ENCODE measurements around the gene NOXA1.
A peak's percentile ranks its signal among the peaks of the same experiment; 100 is the strongest.

Gene NOXA1

DNA sequence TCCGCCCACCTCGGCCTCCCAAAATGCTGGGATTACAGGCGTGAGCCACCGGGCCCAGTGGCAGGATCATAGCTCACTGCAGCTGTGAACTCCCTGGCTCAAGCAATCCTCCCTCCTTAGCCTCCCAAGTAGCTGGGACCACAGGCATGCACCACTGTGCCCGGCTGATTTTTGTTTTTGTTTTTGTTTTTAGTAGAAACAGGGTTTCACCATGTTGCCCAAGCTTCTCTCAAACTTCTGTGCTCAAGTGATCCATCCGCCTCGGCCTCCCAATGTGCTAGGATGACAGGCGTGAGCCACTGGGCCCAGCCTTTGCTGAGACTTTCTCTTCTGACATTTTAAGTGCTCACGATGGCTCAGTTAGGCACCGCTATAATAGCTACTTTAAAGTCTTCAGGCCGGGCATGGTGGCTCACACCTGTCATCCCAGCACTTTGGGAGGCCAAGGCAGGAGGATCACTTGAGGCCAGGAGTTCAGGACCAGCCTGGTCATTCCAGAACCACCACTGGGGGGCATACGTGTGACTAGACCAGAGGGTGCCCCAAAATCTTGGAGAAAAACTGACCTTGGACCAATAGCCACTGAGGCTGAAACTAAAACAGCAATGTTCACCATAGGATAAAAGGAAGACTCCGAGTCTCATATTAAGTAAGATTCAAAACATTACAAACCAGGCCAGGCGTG lies 21.1 kb downstream of the NOXA1 start:
- DNase-seq, result no peak

DNA sequence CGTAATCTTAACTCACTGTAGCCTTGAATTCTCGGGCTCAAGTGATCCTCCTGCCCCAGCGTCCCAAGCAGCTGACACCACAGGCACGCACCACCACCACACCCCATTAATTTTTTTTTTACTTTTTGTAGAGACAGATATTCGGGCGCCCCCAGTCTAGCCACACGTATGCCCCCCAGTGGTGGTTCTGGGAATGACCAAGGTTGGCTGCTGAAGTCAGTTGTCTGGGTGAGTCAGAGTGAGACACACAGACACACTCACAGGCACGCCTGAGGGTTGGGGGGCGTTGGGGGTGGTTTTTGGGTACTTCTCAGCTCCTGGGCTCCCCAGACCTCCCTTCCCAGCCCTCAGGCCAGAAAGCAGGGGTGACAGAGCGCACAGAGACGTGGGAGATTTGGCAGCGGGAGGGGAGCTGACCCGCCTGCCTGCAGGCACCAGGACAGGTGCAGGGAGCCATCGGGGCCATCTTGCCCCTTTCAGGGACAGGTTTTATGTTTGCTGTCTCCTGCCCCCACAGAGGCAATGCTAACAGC lies 22.1 kb downstream of the NOXA1 start:
- peak; percentile 86 to 89 for DNase-seq

DNA sequence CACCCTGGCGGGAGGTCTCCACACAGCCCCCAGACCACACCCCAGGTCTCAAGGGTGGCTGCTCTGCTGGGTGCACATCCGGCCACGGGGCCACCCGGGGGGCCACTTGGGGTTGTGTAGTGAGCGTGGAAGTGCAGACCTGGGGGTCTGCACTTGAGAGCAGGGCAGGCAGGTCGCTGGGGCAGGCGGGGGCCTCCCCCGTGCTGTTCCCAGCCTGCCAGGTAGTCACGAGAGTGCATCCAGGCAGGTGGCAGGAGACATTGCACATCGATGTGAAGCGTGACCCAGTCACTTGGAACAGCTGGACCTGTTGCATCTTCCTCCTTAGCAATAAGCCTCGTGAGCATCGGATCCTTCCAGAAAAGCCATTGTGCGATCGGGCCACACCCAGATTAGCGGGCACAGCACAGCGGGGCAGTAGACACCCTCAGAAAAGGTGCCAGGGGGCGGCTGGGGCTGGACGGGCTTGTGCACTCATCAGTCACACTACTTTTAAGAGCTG lies 22.8 kb downstream of the NOXA1 start:
- no peak for DNase-seq

DNA sequence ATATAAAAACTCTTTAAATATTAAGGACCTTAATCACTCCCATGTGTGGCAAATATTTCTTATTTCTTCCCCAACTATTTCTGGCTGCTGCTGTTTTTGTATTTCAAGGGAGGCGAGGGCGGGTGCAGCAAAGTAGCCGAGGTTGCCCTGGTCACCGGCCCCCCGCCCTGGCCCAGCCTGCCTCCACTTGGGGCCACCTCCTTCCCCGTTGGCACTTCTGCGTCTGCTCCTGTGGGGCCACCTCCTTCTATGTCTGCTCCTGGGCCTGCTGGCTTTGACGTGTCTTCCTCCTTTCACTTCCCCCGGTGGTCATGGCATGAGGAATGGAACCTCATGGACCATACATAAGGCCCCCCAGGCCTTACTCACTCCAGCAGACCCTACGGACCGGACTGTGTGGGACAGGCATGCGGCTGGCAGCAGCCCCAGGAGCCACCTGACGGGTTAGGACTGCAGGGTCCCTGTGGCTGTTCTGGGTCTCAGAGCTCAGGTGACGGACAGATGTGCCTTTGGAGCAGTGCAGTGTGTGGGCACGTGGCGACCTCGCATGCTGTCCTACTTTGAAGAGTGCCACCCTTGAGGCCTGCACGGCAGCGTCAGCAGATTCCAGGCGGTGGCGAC lies 23.8 kb downstream of the NOXA1 start:
- DNase-seq, result peak in 1 of 2 donors; percentile 49

DNA sequence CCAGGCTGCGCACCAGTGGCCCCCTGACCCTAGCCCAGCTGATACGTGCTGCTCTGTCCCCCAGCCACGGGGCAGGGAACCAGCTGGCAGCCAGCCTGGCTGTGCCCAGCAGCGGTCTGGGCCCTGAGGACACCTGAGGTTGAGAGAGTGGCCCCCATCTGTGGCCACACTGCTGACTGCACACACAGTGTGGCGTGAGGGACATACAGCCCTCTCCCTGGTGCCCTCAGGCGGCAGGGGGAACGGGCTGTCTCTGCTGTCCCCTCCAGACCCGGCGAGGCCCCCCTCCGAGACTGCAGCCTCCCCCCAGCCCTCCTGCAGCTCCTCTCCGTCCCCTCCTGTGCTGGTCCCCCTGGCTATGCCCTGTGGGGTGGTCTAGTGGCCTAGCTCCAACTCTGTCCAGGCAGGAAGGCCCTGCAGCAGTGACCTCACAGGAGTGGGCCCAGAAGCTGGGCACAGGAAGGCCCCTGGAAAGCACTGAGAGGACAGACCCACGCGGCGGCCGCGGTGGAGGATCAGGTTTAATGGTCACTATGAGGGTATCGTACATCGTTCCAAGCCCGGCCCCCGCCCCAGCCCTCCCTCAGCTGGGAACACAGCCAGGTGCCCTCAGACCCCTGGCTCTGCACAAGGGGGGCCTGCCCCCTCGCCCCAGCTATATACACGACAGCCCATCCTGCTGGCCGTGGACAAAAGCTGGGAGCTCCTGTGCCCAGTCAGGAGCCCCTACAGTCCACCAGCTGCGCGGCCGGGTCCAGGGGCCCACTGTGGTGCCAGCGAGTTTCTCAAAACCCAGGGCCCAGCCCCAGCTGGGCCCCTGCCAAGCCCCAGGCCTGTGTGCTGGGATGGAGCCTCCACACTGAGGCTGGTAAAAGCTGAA lies 24.8 kb downstream of the NOXA1 start:
- DNase-seq, result no peak

DNA sequence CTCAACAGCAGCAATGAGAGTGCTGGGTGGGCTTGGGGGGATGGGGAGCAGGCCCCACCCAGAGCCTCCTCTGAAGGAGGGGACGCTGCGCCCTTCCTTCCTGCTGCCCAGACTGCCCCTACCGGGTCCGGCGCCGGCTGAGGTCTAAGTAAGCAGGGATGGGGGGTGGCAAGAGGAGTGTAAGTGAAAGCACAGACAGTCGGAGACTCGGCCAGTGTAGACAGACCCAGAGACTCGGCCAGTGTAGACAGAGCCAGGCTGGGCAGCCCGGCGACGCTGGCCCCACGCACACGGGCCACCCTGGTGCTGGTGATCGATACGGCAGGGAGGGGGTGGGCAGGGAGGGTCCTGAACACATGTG lies 25.4 kb downstream of the NOXA1 start:
- DNase-seq, result no peak

DNA sequence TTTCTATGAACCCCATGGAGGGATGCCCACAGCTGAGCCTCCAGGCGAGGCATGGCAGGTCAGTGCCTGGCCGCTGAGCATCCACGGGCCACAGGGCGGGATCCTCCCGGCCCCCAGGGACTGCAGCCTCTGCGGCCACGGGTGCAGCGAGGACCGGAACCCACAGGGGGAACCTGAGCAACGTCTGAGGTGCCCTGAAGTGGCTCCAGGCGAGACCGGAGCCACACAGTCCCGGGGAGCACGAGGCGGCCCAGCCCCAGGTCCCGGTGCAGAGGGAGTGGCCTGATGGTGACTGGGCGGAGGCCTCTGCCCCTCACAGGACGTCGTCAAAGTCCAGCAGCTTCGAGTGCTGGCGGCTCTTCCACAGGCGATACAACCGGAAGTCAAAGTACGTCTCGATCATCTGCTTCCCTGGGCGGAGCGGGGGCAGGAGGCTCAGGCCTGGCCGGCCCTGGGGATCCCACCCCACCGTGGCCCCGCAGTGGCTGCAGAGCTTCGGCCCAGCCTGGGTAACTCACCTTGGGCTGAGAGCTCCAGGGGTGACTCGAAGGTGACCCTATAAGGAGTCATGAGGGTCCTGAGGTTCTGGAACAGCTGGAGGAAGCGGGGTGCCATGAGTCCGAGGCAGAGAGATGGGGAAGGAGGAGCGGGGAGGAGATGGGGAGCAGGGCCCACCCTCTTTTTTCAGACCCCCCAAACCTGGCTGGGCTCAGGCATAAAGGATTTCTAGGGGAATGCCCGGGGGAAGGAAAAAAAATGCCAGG lies 26.1 kb downstream of the NOXA1 start:
- no peak for DNase-seq

DNA sequence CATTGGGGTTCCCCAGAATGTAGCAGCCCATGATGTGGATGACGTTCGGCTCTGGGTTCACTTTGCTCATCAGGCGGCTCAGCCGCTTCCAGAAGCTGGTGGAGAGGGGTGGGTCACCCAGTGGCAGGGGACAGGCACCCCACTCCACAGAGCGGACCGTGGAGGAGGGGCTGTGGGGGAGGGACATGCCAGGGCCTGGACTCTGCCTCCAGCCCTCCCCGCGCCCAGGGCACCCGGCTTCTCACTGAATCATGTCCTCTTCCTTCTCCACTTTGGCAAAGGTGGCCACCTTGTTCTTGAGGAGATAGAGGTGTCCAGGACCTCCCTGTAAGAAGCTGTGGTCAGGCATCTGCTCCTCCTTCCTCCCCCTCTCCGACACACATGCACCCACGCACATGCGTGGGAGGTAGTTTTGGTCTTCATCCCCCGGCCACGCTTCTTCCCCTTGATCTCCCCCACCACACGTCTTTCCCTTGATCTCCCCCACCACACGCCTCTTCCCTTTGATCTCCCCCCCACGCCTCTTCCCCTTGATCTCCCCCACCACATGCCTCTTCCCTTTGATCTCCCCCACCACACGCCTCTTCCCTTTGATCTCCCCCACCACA lies 26.8 kb downstream of the NOXA1 start:
- DNase-seq, result peak in 1 of 2 donors; percentile 65

DNA sequence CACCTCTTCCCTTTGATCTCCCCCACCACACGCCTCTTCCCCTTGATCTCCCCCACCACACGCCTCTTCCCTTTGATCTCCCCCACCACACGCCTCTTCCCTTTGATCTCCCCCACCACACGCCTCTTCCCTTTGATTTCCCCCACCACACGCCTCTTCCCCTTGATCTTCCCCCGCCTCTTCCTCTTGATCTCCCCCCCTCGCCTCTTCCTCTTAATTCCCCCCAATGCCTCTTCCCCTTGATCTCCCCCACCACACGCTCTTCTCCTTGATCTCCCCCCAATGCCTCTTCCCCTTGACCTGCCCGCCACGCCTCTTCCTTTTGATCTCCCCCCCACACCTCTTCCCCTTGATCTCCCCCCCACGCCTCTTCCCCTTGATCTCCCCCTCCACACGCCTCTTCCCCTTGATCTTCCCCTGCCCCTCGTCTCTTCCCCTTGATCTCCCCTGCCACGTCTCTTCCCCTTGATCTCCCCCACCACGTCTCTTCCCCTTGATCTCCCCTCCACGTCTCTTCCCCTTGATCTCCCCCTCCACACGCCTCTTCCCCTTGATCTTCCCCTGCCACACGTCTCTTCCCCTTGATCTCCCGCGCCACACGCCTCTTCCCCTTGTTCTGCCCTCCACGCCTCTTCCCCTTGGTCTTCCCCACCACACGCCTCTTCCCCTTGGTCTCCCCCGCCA lies 27.5 kb downstream of the NOXA1 start:
- DNase-seq, result peak; percentile 65 to 76

DNA sequence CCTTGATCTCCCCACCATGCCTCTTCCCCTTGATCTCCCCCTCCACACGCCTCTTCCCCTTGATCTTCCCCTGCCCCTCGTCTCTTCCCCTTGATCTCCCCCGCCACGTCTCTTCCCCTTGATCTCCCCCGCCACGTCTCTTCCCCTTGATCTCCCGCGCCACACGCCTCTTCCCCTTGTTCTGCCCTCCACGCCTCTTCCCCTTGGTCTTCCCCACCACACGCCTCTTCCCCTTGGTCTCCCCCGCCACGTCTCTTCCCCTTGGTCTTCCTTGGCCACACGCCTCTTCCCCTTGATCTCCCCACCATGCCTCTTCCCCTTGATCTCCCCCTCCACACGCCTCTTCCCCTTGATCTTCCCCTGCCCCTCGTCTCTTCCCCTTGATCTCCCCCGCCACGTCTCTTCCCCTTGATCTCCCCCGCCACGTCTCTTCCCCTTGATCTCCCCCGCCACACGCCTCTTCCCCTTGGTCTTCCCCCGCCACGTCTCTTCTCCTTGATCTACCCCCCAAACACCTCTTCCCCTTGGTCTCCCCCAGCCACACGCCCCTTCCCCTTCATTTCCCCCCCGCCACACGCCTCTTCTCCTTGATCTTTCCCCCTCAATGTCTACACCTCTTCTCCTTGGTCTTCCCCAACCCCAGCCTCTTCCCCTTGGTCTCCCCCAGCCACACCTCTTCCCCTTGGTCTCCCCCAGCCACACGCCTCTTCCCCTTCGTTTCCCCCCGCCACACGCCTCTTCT lies 28.2 kb downstream of the NOXA1 start:
- peak in 1 of 2 donors; percentile 36 for DNase-seq

DNA sequence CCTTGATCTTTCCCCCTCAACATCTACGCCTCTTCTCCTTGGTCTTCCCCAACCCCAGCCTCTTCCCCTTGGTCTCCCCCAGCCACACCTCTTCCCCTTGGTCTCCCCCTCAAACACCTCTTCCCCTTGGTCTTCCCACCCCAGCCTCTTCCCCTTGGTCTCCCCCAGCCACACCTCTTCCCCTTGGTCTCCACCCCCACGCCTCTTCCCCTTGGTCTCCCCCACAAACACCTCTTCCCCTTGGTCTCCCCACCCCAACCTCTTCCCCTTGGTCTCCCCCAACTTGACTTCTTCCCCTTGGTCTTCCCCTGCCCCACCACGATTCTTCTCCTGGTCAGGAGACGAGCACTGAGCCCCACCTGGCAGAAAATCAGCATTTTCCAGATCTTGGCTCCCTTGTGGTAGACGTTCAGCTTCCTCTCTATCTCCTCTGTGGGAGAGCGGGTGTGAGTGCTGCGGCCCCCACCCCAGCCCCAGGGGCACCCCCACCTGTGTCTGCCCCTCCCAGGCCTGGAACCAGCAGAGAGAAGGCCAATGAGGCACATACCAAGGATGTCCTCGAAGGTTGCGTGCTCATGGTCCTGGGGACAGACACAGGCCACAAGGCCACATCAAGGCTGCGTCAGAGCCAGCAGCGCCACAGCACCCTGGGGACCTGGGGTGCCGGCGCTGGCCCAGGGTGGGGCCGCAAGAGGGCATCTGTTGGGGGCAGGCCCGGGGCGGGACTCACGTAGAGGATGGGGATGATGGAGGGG lies 29.0 kb downstream of the NOXA1 start:
- peak in 1 of 2 donors; percentile 31 for DNase-seq

DNA sequence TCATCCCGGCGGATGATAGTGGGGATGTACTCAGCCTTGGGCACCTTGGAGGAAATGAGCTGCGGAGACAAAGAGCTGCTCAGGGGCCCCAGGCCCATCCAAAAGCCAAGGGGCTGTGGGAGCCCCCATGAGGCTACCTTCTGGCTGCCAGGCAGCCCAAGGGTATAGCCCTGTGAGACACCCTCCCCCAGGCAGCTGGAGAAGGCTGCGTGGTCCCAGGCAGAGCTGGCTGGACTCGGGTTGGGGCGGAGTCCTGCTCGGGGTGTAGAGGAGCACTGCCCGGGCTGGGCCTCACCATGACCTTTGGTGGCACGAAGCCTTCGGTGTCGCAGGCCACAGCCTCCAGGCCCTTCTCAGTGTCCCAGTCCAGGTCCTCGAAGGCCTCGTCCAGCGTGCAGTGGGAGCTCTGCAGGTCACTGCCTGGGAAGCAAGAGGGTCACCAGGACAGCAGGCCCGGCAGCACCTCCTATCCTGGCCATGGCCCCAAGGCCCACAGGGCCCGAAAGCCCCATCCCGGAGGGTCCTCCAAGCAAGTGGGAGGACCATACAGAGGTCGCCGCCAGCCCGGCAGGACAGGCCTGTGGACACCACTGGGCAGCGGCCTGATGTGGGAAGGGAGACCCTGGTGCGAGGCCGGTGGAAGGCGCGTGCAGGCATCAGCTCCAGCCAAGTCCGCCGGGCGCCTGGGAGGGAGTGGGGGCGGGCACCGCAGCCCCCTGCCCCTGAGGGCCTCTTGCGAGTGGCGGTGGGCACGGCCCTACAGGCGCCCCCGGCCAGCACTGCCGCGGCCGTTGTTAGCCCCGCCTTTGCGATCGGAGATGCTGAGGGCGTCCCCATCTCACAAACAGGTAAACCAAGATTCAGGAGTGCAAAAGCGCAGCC lies 29.8 kb downstream of the NOXA1 start:
- DNase-seq, result no peak

DNA sequence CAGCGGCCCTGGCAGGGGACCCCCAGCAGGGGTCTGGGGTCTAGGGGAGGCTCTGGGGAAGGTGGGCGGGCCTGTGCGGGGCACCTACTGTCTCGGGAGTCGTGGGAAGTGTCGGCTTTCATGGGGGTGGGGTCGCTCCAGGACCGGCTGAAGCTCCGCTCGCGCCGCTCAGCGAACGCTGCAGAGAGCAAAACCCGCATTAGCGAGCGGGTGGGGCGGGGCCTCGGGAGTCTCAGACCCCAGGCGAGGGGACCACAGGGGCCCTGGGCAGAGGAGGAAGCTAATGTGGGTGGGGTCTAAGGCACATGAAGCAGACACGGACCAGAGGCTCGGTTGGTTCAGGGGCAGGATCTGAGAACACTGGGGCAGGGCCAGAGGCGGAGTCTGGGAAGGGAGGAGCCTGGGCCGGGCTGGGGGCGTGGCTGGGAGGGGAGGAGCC lies 30.5 kb downstream of the NOXA1 start:
- peak; percentile 63 to 79 for DNase-seq

DNA sequence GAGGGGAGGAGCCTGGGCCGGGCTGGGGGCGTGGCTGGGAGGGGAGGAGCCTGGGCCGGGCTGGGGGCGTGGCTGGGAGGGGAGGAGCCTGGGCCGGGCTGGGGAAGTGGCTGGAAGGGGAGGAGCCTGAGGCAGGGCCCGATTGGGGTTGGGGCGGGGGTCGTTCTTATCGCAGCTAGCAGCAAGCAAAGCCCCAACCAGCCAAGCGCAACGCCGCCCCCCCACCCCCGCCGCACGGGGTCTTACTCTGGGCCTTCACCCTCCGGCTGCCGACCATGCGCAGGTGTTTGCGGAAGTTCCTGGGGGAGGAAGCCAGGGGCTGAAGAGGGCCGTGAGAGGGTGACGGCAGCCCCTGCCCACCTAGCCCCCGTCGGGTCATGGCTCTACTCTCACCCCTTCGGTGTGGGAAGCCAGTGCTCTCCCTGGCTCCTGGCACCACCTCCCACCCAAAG lies 31.0 kb downstream of the NOXA1 start:
- peak in 1 of 2 donors; percentile 63 for DNase-seq

DNA sequence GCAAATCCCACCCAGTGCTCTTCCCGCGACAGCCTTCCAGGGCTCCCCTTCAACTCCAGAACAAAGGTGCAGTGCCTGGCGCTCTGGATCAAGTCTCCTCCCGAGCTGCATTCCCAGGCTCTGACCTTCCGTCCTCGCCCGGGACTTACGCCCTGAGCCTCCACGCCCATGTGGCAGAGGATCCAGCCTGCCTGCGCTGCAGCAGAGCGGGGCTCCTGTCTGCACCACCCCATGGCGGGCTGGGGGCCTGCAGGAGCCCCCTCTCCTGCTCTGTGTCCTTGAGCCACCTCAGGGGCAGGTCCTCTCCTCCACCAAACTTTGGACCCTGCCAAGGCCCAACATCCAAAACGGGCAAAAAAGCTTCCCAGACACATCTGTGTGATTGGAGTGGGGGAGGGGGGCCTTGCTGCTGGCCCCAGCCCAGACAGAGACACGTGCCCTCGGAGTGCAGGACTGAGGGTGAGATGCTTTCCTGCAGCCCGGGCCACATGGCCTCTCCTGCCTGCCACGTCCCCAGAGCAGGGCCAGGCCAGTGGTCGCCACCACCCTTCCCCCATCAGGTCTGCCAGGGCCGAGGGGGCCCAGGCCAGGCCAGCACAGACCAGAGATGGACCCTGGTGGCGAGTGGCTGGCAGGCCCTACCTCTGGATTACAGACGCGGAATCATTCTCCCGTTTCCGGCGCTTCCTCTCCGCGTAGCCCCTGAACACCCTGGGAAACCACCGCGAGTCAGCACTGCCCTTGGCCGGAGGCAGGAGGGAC lies 31.6 kb downstream of the NOXA1 start:
- DNase-seq, result no peak

DNA sequence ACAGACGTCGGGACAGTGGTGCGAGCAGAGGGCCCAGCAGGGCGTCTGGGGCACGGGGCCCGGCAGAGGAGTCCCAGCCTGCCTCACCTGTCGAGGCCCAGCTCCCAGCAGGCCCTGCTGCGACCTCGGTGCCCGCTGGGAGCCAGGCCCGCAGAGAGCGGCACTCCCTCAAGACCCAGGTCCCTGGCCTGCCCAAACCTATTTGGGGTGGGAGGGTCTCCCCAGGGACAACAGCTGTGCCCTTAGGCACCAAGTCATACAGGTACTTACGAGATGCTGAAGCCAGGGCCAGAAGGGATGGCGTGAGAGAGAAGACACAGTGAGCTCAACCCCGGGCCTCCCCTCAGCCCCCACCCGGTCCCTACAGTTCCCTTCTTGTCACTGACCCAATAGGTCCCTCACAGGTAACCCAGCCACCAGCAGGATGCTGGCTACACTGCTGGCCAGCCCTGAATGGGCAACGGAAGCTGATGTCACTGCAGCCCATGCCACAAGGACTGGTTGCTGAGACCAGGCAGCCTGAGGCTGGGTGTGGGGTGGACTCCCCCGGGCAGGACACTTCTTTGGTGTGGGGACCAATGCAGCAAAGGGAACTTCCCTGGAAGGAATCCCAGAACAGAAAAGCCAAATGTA lies 32.3 kb downstream of the NOXA1 start:
- no peak for DNase-seq

DNA sequence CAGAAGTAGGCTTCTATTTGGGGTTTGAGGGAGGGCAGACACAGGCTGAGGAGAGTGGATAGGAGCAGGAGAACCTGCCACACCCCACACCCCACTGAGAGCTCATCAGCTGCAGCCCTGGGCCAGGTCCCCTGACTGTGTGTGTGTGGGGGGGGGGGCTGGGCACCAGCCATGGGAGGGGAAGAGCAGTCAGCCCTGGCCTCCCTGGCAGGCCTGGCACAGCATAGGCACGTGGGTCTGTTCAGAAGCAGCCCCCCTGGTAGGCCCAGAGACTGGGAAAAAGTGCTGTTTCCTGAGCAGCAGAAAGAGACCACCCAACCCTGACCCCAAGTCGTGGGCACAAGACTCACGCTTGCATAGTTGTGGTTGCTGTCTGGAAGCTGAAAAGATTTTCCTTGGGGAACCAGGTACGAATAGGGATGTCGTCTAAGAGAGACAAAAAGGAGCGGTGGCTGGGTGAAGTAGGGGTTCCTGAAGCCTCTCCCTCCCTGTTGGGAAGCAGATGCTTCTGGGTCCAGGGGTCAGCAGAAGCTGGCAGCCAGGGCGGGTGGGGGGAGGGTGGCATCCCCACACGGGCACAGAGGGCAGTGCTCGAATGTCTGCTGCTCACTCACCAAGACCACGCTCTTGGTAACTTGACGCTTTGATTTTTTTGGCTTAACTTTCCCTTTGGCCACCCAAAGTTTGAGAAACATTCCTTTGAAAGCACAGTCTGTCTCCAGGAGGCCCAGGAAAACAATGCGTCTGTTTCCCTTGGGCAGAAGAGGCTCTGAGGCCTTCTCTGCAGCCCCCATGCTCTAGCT lies 33.1 kb downstream of the NOXA1 start:
- DNase-seq, result no peak
